GM19193 (cell line): ENCODE data around the gene NOL9.

Experiments
- POLR2A ChIP-seq: IDR thresholded peaks from 4 replicates; pipeline ENCODE4 v1.6.1; 2011; ENCODE audit not compliant: insufficient read depth, insufficient read length; ENCODE audit errors: extremely low read depth

The NOL9 gene

DNA sequence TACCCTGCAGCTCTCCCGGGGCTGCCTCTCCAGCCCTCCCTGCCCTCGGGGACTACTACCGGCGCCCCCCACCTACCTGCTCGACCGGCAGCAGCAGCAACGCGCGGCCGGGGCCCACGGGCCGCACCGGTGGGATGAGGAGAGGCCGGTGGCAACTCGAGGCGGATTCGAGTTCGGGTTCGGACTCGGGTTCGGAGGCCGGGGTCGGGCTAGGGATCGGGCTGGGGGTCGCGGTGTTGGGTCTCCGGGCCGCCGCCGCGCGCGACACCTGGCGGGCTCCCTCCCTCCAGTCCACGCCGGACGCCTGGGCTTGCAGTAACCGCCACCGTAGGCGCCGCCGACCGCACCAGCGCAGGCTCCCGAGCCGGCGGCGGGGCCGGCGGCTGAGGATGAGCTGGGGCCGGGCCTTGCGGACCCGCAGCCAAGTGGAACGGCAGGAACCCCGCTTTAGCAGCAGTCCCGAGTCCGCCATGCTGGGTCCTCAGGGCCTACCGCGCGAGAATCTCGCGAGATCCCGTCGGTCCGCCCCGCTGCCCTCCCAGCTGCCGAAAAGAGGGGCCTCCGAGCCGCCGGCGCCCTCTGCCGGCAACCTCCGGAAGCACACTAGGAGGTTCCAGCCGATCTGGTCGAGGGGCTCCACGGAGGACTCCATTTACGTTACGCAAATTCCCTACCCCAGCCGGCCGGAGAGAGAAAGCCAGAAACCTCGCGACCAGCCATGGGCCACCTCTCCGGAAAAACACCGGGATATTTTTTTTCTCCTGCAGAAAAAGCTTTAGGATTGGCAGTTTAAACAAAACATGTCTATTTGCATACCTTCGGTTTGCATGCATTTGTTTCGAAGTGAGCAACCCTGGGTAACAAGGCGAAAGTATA, at the start of gene NOL9:
NOL9 (minus strand) TSS at position 483 of the 876 bp plus-strand sequence; CDS start at position 472, 11 bp downstream.
- peak; percentile 83 for TF ChIP-seq POLR2A

DNA sequence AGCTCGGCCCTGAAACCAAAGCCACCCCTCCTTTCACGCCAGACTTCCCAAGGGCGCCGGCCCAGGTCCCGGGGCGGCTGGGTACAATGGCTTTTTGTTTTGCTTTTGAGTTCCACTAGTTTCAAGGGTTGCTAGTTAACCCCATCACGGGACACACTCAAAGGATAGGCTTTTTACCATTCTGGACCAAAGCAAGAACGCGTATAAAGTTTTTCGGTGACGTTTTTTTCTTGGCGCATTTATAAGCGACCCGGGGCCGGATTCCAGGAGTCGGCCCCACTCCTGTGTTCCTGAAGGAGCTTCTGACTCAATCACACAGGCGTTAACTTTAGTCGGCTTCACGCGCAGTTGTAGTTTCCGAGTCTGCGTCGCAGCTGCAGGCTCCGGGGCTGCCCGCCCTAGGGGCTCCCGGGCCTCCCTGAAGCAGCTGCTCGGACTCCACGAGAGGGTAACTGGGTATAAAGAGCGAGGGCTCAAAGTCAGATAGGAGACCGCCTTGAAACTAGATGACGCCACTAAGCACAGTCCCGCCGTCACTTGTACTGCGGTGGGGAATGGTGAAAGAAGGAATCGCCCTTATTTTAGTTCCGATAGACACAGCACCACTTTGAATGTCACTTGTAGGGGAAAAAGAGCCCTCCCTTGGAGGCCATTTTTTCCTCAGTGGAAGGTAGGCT, 49.1 kb upstream of the NOL9 start:
- TF ChIP-seq POLR2A: peak; percentile 37

DNA sequence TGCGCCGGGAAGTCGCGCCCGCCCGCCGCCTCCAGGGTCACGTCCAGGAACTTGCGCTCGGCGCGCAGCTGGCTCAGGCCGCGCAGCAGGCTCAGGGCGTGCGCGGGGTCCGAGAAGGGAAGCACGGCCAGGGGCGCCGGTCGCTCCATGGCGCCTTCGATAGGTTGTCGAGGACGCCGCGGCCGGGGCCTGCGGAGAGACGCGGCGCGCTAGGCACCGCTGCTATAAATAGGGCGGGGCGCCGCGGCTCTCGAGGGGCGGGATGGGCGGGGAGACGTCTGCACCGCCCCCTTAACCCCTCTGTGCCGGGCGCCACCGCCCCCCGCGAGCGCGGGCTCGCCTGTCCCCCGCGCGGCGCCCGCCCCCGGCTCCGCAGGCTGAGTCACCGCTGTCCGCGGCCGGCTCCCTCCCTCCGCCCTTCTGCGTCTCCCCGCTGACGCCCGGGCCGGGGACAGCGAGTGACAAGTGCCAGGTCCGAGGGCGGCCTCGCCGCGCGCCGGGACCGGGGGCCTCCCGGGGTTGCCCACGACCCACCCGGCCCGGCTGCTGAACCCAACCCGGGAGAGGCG, 48.4 kb upstream of the NOL9 start, which contains the start of gene KLHL21:
KLHL21 (minus strand) TSS at position 201 of the 569 bp plus-strand sequence; CDS start at position 149, 52 bp downstream.
- TF ChIP-seq POLR2A: peak; percentile 91

DNA sequence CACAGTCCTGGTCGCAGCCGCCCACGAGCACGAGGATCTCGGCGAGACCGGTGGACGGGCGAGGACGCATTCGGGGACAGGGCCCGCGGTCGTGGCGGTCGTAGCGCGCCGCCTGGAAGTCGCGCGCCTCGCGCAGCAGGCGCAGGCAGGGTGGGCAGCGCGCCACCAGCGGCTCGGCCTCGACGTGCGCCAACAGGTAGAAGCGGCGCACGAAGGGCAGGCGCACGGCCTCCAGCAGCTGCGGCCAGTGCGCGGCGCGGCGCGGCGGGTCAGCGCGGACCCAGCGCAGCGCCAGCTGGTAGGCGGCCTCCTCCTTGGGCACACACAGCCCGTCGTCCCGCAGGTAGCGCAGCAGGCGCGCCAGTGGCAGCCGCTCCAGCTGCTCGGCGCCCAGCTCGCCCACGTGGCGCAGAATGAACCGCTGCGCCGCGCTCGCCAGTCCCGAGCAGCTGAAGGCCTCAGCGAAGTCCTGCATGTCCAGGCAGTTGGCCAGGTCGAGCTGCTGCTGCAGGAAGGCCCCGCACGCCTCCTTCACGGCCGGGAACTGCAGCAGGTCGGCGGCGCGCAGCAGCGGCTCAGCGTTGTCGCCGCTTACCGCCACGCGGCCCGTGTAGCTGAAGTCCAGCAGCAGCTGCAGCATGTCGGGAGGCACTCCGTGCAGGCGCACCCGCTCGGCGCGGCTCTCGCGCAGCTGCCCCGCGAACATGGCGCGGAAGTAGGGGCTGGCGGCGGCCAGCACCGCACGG, 47.8 kb upstream of the NOL9 start:
- TF ChIP-seq POLR2A: no peak

DNA sequence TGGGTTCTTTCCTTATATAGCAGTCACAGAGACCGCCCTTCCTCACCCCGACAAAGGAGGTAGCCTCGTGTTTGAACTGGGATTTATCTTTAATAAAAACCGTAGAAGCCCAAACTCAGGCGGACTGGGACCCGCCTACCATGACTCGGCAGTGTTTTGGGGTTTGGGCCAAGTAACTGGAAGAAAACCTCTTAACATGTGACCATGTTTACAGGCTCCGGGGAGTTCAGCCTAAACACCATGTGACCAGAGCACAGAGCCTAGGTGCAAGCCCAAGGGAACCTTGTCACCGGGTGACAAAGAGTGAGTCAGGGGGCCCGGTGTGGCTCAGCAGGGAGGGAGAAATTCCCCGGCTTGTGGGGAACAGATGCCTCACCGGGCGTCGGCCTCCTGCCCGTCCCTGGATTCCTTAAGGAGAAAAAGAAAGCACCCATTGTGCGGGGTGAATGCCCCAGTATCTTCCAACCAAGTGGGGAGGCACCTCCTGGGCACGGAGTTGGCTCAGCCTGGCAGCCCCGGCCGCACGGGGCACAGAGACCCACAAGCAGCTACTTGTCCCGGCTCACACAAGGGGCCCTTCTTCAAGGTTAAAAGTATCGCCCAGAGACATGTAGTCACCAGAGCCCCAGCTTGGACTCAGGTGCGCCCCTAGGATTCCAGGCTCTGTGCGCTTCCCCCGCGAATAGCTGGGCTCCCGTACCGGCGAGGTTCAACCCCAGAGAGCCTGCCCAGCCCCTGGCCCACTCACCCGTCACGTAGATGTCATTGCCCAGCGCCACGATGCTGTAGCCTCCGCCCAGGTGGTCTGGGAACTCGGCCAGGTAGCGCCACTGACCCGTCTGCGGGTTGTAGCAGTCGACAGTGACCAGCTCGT, 47.0 kb upstream of the NOL9 start:
- peak; percentile 3 for TF ChIP-seq POLR2A

DNA sequence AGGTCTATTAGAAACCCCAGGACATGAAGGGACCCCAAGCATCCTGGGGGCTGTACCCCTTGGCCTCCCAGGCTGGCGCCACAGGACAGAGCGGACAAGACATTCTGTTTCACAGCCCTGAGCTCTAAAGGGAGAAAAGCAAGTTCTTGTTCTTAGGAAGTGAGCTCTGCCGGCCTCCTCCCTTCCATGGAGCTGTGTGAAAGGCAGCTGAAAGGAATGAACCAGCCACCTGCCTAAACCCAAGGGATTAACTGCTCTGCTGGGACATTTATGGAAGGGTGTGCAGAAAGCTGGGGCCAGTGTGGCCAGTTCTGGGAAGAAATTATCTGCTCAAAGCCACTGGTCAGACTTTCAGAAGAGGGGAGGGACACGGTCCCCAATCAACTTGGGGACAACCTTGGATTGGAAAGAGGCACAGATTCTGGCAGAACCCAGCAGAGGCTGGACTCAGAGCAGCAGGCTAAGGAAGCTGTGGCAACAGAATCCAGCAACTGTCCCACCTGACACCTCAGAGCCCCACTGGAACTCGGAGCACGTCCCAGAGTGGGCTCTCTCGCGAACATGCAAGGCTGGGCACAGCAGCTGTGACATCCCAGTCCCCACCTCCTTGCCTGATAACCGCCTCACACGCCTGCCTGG, 46.2 kb upstream of the NOL9 start:
- no peak for TF ChIP-seq POLR2A

DNA sequence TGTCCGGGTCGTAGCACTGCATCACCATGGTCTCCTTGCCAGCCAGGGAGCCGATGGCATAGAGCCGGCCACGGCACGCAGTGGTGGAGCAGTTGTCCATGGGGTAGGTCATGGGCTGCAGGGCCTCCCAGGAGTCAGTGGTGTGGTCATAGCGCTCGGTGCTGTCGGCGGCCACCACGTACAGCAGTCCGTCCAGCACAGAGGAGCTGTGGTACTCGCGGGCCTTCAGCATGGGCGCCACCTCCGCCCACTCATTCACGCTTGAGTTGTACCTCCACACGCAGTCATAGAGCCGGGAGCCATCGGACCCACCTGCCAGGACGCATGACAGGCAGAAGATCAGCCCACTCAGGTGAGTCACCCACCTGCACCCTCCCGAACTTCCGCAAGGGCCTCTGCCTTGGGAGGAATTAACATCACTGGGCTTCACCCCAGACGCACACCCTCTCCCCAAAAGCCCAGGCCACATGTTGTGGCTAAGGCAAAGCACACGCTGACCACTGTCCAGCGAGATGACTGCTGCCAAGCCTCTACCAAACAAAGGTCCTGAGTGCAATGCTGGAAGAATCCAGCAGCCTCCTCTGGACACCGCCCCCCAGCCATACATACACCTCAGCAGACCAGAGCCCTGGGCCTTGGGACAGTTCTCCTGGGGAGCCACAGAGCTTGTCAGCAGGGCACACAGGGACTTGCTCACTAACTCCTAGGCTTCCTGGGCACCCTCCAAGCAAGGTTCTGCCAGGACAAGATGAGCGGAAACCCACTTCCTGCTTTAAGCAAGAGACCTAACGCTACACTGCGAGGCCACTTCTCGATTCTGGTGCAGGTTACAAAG, 45.0 kb upstream of the NOL9 start:
- no peak for TF ChIP-seq POLR2A

DNA sequence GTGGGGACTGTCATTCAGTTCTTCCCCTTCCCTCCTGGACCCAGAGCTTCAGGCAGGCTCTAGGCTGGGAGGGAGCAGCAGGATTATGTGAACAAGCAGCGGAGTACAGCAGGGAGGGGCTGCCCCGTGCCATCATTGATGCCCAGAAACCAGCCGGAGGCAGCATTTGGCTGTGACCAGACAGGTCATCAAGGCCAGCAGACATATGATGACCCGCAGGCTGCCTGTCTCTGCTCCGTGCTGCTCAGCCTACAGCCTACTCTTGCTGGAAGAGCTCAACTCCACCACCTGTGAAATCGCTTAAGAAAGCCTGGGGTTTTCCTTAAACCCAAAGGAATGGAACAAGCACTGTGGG, 43.4 kb upstream of the NOL9 start:
- TF ChIP-seq POLR2A: no peak

DNA sequence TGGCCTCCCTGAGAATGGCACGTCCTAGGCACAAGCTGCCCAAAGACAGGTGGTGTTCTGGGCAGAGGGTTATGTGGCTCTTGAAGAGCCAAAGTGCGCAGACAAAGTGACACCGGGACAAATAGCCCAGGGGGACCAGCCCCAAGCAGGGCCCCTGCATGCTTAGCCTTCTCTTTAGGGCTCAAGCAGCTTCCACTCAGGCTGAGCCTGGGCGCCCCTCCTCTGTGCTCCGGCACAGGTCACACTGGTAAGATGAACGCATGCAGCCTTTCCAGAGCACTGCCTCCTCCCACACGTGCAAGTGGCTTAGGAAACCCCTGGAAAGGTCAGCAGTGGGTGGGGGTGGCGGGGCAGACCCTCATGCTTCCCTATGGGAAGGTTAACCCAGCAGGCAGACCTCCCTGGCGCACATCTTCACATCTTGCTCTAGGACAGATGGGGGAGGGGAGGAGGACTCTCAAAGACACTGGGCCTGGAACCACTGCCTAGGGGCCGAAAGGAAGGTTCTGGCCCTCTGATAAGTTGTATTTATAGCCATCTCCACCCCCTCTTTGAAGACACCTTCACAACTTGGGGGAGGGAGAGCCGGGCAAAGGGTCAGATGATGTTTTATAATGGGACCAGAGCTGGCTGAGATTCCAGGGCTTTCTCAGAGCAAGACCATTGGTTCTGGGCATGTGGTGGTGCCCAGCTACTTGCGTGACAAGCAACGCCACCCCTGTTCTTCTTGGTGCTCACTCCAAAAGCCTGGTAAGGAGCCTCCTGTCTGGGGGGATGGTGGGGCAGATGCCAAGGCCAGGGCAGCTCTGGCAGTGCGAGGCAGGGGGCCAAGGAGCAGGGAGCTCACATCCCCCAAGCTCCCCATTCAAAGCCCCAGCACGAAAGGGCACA, 42.8 kb upstream of the NOL9 start:
- no peak for TF ChIP-seq POLR2A

DNA sequence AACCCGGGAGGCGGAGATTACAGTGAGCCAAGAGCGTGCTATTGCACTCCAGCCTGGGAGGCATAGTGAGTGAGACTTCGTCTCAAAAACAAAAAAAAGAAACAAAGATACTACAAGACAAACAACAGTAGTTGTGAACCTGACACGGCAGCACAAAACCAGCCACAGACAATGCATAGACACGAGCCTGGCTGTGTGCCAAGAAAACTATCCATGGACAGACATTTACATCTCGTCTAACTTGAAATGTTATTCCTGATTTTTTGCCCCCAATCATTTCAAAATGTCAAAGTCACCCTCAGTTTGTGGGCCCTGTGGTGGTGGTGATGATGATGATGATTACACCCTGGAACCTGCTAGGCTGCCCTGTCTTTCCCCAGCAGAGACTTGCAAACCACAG, 42.0 kb upstream of the NOL9 start:
- no peak for TF ChIP-seq POLR2A

DNA sequence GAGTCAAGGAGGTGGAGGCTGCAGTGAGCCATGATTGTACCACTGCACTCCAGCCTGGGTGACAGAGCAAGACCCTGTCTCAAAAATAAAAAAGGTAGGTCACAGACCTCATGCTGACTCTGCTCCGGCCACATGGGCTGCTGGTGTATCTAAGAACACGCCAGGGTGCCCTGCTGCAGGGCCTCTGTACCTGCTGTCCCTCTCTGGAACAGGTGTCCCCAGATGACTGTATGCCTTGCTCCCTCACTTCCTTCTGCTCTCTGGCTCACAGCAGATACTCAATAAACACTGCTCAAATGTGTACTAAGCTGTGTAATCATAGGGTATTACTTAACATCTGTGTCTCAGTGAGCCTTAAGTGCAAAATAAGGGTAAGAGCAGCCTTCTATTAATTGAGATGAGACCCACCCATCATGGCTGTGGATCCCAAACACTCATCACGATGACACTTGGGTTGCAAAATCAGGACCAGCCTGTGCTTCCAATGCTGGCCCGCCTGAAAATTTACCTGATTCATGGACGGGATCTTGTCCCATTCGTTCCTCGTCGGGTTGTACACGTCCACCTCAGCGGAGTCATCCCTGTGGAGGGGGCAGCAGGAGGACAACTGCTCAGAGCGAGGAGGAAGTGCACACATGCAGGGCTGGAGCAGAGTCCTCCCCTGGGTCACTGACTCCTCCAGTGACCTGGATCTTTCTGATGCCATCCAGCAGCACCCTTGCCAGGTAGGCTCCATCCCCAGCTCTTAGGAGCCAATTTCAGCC, 40.8 kb upstream of the NOL9 start:
- TF ChIP-seq POLR2A: no peak
